ENCODE data around the gene PLCH1. TPM values are rescaled to one million over a fixed set of nuclear protein-coding genes. Genes with fewer than 3 reads are reported as not detected.

The PLCH1 gene
- total and polyA plus RNA-seq, 10 of the 15 experiments (the other 5 are each of a cell fraction or from before 2014, with no cell fraction given): 0.03 to 0.22 (median 0.04) TPM; not detected in 5

- Histone ChIP-seq H3K79me2 (ENCODE audit: control insufficient read depth, insufficient read depth, low read length) (no peaks in the 10 kb centered on the region), H3K27me3 (replicated peaks in 1 of 2; ENCODE audit: control insufficient read depth in 2 of 2, insufficient read depth in 2 of 2, low read length in 1 of 2) (no peaks in the 10 kb centered on the region; a peak in 1 of 4 replicates), H2AFZ (ENCODE audit: control insufficient read depth, low read depth, low read length) (no peak overlapping the region), H4K20me1 (ENCODE audit: control insufficient read depth, insufficient read depth) (no peaks in the 10 kb centered on the region), H3K4me3 (no peak overlapping the region), H3K4me1 (ENCODE audit: control insufficient read depth, insufficient read depth, low read length) (no peaks in the 10 kb centered on the region), H3K36me3 (ENCODE audit: control insufficient read depth in 2 of 2, insufficient read depth in 2 of 2, low read length in 1 of 2) (no peaks in the 10 kb centered on the region), H3K4me2 (ENCODE audit: control insufficient read depth, insufficient read depth) (no peak overlapping the region), H3K9me3 (replicated peaks; ENCODE audit: control insufficient read depth, insufficient read depth, low read length) (no peaks in the 10 kb centered on the region), H3K27ac (ENCODE audit: control insufficient read depth, insufficient read depth) (no peak overlapping the region), H3K9ac (ENCODE audit: control insufficient read depth, insufficient read depth, low read length) (no peak overlapping the region)
- intact Hi-C loops (cut with micrococcal nuclease; ENCODE audit: unreplicated experiment): no loop called here
- WGBS (ENCODE audit: insufficient coverage, insufficient replicate concordance, low lambda C conversion rate, missing lambda C conversion rate): 25% methylated on average over 4 of the region's 4 CpGs
- BruUV-seq (replicated peaks): no TSS peak
- FAIRE-seq (no peak), ATAC-seq (no peak), DNase-seq (ENCODE audit: low read depth, low spot score) (no peak)
- in situ Hi-C loops (cut with MboI): no loop called here
- ChIA-PET CTCF (no interaction called here), RAD21 (ENCODE audit: unreplicated experiment) (no interaction called here), SMC1A (ENCODE audit: uncharacterized antibody, unreplicated experiment) (no interaction called here), POLR2A (no interaction called here)
- TF ChIP-seq E2F8 (IDR thresholded peaks at IDR 0.05; ENCODE audit: low read depth, partially characterized antibody) (no peak), SKIL (IDR thresholded peaks at IDR 0.05; ENCODE audit: low read depth, poor library complexity, severe bottlenecking) (no peak), ETV6 (conservative IDR thresholded peaks at IDR 0.05 in 1 of 2, IDR thresholded peaks at IDR 0.05 in 1 of 2; ENCODE audit: borderline replicate concordance in 1 of 2, low read depth in 1 of 2) (no peak), SIX5 (IDR thresholded peaks at IDR 0.05; ENCODE audit: low read depth, low read length, severe bottlenecking) (no peak), BRCA1 (IDR thresholded peaks at IDR 0.05; ENCODE audit: low read depth, low read length) (no peak), ZSCAN29 (IDR thresholded peaks at IDR 0.05) (no peak), CEBPB (IDR thresholded peaks at IDR 0.05; ENCODE audit: borderline replicate concordance in 1 of 2, low read depth in 2 of 2, low read length in 2 of 2) (no peak), PBX3 (IDR thresholded peaks at IDR 0.05; ENCODE audit: insufficient replicate concordance, low read depth, low read length) (no peak), CREM (IDR thresholded peaks at IDR 0.05; ENCODE audit: low read depth) (no peak), EP300 (IDR thresholded peaks at IDR 0.05; ENCODE audit: borderline replicate concordance in 1 of 2, control insufficient read depth in 1 of 2, low read depth in 2 of 2, low read length in 2 of 2) (no peak), EZH2 (IDR thresholded peaks at IDR 0.05; ENCODE audit: borderline replicate concordance, control insufficient read depth, low read depth, low read length) (no peak), RELA (IDR thresholded peaks at IDR 0.05; ENCODE audit: borderline replicate concordance, partially characterized antibody) (no peak), TCF3 (IDR thresholded peaks at IDR 0.05; ENCODE audit: borderline replicate concordance, insufficient read depth, low read depth, low read length) (no peak), BMI1 (IDR thresholded peaks at IDR 0.05; ENCODE audit: borderline replicate concordance) (no peak)
Measured at GRCh38 chr3:155455765-155456164, 289.1 kb downstream of the PLCH1 start.
